Stimulated activated effector memory CD8-positive, alpha-beta T cell treated with anti-CD3 and anti-CD28 coated beads, Interleukin-12 subunit alpha, Interleukin-12 subunit beta, amount 100 ng/mL, for 72 hours (primary cell): ENCODE measurements around the gene HRH2.

Experiments used
- ATAC-seq: fragments of 150-1000 bp; cut with Tn5 transposase; 2 replicates; pipeline ENCODE4 v1.10.0; 2021
- DNase-seq, 2 donors: peaks; one replicate each; pipeline ENCODE4 v3.0.0; 2021 to 2022; ENCODE audit warnings: low spot score in 2 of 2
- H3K27ac Mint-ChIP-seq: one replicate; pipeline ENCODE4 v1.8.0; 2022; ENCODE audit warnings: mild to moderate bottlenecking, mixed read lengths
- H3K36me3 Mint-ChIP-seq: one replicate; pipeline ENCODE4 v1.8.0; 2022; ENCODE audit warnings: mild to moderate bottlenecking, mixed read lengths
- H3K4me1 Mint-ChIP-seq: one replicate; pipeline ENCODE4 v1.8.0; 2022; ENCODE audit warnings: mixed read lengths
- H3K4me3 Mint-ChIP-seq: one replicate; pipeline ENCODE4 v1.8.0; 2022; ENCODE audit warnings: mild to moderate bottlenecking, mixed read lengths
- H3K9me3 Mint-ChIP-seq: one replicate; pipeline ENCODE4 v1.8.0; 2022; ENCODE audit warnings: mixed read lengths

HRH2 gene

DNA sequence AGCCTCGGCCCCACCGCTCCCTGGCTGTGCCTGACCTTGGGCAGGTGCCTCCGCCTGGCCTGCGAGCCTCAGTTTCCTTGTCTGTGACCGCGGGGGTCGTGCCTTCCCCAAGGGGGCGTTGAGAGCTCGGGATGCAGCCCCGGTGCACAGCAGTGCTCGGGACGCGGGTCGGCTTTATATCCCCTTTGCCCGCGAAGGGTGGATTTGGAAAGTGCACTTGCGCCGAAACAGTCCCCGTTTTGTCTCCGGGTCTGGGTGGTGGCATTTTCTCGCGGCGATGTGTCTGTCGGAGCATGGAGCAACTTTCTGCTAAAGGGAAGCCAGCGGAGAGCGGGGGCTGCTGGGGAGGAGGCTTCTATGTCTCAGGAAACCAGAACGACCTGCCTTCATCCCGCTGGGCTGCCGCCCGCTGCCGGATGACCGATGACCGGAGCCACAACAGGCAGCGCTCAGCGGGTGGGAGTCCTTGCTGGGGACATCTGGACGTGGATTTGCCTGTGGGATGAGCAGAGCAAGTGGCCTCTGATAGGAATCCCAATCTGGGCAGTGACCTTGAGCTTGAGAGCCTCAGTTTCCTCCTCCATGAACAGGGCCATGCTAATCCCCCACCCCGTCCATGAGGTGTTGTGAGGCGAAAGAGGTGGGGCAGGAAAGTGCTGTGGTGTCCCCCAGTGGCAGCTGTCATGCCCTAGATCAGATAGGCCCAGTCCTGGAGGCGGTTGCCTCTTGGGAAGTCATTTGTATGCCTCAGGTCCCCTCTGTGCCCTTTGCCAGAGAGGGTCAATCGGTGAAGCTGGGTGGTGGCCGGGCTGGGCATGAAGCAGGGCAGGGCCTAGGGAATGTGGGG lies 651 bp downstream of the HRH2 start:
- H3K36me3 Mint-ChIP-seq = peaks cover 9% of the 10 kb centered on the region
- H3K27ac Mint-ChIP-seq = peak overlapping the region; percentile 86
- peak overlapping the region; percentile 86 for H3K4me3 Mint-ChIP-seq
- H3K4me1 Mint-ChIP-seq = peaks cover 54% of the 10 kb centered on the region
- DNase-seq (peak in 1 of 2 donors; percentile 50), ATAC-seq (peak; percentile 42)
- no peaks in the 10 kb centered on the region for H3K9me3 Mint-ChIP-seq

GRCh38 chr5:175659546-175660253 lies 1.8 kb downstream of the HRH2 start:
- ATAC-seq (no peak), DNase-seq (no peak)
- Mint-ChIP-seq H3K9me3 (no peaks in the 10 kb centered on the region), H3K36me3 (peaks cover 6% of the 10 kb centered on the region), H3K4me1 (peaks cover 49% of the 10 kb centered on the region), H3K4me3 (peak overlapping the region; percentile 86), H3K27ac (no peak overlapping the region)

DNA sequence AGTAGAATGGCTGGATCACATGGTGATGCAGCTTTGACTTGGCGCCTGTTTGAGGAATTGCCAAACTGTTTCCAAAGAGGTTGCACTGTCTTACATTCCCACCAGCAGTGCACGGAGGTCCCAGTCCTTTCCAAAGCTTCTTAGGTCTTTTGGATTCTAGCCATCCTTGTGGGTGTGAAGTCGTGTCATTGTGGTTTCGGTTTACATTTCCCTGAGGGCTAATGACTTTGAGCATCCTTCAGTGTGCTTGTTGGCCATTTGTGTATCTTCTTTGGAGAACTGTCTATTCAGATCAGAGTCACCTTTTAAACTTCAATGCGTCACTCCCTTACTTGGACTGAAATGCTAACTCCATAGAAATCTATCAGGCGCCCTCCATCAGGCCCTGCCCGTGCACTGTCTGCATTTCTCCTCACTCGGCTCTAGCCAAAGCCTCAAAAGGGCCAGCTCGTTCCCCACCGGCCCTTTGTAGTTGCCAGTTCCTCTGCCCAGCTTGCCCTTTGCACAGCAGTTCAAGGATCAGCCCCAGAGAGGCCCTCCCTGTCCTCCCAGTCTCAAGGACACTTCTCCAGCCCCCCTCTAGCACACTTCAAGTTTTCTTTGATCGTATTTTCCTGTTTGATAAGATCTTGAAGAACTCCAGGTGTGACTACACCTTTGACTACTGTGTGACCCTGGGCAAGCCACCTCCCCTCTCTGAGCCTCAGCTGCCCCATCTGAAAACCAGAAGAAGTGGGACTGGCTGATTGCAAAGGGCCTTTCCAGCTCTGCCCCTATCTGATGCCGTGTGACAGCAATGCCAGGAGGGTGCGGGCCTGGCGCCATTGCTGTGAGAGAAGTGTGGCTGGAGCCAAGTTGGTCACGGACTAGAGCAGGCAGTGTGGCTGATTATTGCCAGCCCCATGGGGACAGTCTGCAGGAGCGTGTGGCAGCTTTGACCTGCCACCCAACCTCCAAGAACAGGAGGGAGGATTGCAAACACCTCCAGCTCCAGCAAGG lies 5.6 kb downstream of the HRH2 start:
- Mint-ChIP-seq H3K4me1 (peaks cover 24% of the 10 kb centered on the region), H3K9me3 (no peaks in the 10 kb centered on the region), H3K4me3 (no peak overlapping the region), H3K27ac (no peak overlapping the region), H3K36me3 (no peaks in the 10 kb centered on the region)
- no peak for DNase-seq
- no peak for ATAC-seq

DNA sequence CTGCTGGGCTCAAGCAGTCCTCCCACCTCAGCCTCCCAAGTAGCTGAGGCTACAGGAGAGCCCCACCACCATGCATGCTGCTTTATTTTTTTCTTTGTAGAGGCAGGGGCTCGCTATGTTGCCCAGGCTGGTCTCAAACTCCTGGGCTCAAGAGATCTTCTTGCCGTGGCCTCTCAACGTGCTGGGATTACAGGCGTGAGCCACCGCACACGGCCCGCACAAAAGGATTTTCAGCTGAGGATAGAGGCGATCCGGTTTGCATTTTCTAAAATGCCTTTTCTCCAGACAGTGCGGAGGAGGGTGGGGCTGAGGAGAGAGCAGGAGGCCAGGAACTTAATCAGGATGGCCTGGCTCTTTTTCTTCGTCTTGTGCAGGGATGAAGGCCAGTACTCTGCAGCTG lies 6.9 kb downstream of the HRH2 start:
- no peak overlapping the region for H3K4me3 Mint-ChIP-seq
- peaks cover 24% of the 10 kb centered on the region for H3K4me1 Mint-ChIP-seq
- no peaks in the 10 kb centered on the region for H3K9me3 Mint-ChIP-seq
- H3K36me3 Mint-ChIP-seq = no peaks in the 10 kb centered on the region
- no peak overlapping the region for H3K27ac Mint-ChIP-seq
- ATAC-seq (no peak), DNase-seq (no peak)

GRCh38 chr5:175666216-175666615 lies 8.3 kb downstream of the HRH2 start:
- H3K4me1 Mint-ChIP-seq = peaks cover 30% of the 10 kb centered on the region
- H3K27ac Mint-ChIP-seq = no peak overlapping the region
- H3K36me3 Mint-ChIP-seq = no peaks in the 10 kb centered on the region
- DNase-seq (no peak), ATAC-seq (no peak)
- H3K9me3 Mint-ChIP-seq = no peaks in the 10 kb centered on the region
- H3K4me3 Mint-ChIP-seq = no peak overlapping the region

DNA sequence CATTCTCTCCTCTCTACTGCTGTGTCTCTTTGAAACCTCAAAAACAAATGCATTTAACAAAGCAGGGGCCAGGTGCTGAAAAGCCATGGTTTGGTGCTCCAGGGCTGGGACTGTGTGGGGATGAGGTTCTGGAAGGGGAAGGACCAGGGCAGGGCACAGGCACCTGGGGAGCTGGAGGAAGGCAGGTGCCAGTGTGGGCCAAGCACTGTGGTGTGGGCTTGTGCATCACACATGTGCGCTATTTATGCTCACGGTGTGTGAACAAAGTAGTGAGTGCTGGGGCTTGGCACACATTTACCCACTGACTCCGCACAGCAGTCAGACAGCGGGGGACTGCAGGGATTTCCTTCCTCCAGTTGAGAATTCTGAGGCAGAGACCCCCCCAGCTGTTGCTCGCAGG lies 10.1 kb downstream of the HRH2 start:
- peaks cover 25% of the 10 kb centered on the region for H3K4me1 Mint-ChIP-seq
- H3K9me3 Mint-ChIP-seq = no peaks in the 10 kb centered on the region
- H3K27ac Mint-ChIP-seq = no peak overlapping the region
- no peaks in the 10 kb centered on the region for H3K36me3 Mint-ChIP-seq
- DNase-seq = no peak
- no peak for ATAC-seq
- no peak overlapping the region for H3K4me3 Mint-ChIP-seq

GRCh38 chr5:175670372-175670771 lies 12.5 kb downstream of the HRH2 start:
- no peak for DNase-seq
- no peak for ATAC-seq
- H3K36me3 Mint-ChIP-seq = no peaks in the 10 kb centered on the region
- H3K4me3 Mint-ChIP-seq = no peak overlapping the region
- H3K4me1 Mint-ChIP-seq = peaks cover 8% of the 10 kb centered on the region
- H3K9me3 Mint-ChIP-seq = no peaks in the 10 kb centered on the region
- H3K27ac Mint-ChIP-seq = no peak overlapping the region

DNA sequence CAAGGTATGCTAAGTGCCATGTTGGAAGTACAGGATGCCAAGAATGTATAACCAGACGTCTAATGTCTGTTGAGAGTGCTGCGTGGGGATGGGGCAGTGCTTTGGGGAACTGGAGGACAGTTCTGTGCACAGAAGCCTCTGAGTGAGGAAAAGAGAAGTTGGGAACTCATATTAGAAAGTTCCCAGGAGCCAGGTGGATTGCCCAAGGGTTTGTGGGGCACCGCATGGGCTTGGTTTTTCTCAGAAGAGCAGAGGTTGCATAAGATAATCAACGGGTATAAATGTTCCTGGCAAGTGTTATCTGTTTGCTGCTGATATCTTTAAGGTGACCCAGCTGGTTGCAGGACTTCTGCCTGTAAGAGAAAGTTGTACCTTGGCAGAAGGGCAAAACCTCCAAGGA lies 13.1 kb downstream of the HRH2 start:
- no peak for DNase-seq
- no peaks in the 10 kb centered on the region for H3K36me3 Mint-ChIP-seq
- H3K9me3 Mint-ChIP-seq = no peaks in the 10 kb centered on the region
- no peak for ATAC-seq
- no peak overlapping the region for H3K4me3 Mint-ChIP-seq
- peaks cover 7% of the 10 kb centered on the region for H3K4me1 Mint-ChIP-seq
- H3K27ac Mint-ChIP-seq = no peak overlapping the region

GRCh38 chr5:175672976-175673648 lies 15.2 kb downstream of the HRH2 start:
- Mint-ChIP-seq H3K4me3 (no peak overlapping the region), H3K36me3 (no peaks in the 10 kb centered on the region), H3K27ac (no peak overlapping the region), H3K4me1 (peaks cover 15% of the 10 kb centered on the region), H3K9me3 (no peaks in the 10 kb centered on the region)
- no peak for ATAC-seq
- no peak for DNase-seq

GRCh38 chr5:175674731-175675346 lies 17.0 kb downstream of the HRH2 start:
- H3K36me3 Mint-ChIP-seq = no peaks in the 10 kb centered on the region
- H3K27ac Mint-ChIP-seq = no peak overlapping the region
- DNase-seq = no peak
- no peak overlapping the region for H3K4me3 Mint-ChIP-seq
- no peak for ATAC-seq
- no peaks in the 10 kb centered on the region for H3K9me3 Mint-ChIP-seq
- H3K4me1 Mint-ChIP-seq = peaks cover 15% of the 10 kb centered on the region

GRCh38 chr5:175675873-175676272 lies 18.0 kb downstream of the HRH2 start:
- ATAC-seq = no peak
- H3K4me3 Mint-ChIP-seq = no peak overlapping the region
- peaks cover 11% of the 10 kb centered on the region for H3K4me1 Mint-ChIP-seq
- H3K36me3 Mint-ChIP-seq = no peaks in the 10 kb centered on the region
- no peaks in the 10 kb centered on the region for H3K9me3 Mint-ChIP-seq
- no peak overlapping the region for H3K27ac Mint-ChIP-seq
- no peak for DNase-seq

GRCh38 chr5:175677571-175677970 lies 19.7 kb downstream of the HRH2 start:
- Mint-ChIP-seq H3K36me3 (no peaks in the 10 kb centered on the region), H3K27ac (no peak overlapping the region), H3K9me3 (no peaks in the 10 kb centered on the region), H3K4me1 (peaks cover 7% of the 10 kb centered on the region), H3K4me3 (no peak overlapping the region)
- DNase-seq = no peak
- ATAC-seq = no peak

GRCh38 chr5:175678074-175678473 lies 20.2 kb downstream of the HRH2 start:
- Mint-ChIP-seq H3K4me3 (no peak overlapping the region), H3K36me3 (peaks cover 5% of the 10 kb centered on the region), H3K4me1 (peaks cover 7% of the 10 kb centered on the region), H3K27ac (no peak overlapping the region), H3K9me3 (no peaks in the 10 kb centered on the region)
- no peak for DNase-seq
- no peak for ATAC-seq

DNA sequence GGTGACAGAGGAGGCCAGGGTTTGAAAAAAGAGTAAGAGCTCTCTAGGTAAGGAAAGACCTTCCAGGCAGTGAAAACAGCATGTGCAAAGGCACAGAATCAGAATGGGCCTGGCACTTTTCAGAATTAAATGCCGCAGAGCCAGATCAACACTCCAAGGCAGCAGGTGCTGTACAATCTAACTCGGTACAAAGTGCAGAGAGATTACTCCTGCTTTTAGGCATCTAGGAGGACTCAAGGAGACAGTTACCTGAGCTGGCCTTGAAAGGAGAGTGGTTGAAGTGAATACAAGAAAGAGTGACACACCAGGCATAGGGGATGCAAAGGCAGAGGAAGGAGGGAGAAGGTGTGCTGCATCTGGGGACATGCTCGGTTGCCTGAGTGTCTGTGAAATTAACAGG lies 21.5 kb downstream of the HRH2 start:
- peak overlapping the region; percentile 57 for H3K27ac Mint-ChIP-seq
- DNase-seq = no peak
- ATAC-seq = no peak
- H3K4me3 Mint-ChIP-seq = no peak overlapping the region
- H3K36me3 Mint-ChIP-seq = peaks cover 14% of the 10 kb centered on the region
- peaks cover 7% of the 10 kb centered on the region for H3K4me1 Mint-ChIP-seq
- H3K9me3 Mint-ChIP-seq = no peaks in the 10 kb centered on the region
